Stimulated activated CD8-positive, alpha-beta memory T cell treated with anti-CD3 and anti-CD28 coated beads, Interleukin-15, amount 100 ng/mL, for 48 hours (primary cell): ENCODE results near the gene THRB.

ENCODE experiments used
- DNase-seq, 2 donors: peaks; one replicate each; pipeline ENCODE4 v3.0.0-alpha.2; 2020; ENCODE audit warnings: low read depth in 2 of 2

THRB gene

DNA sequence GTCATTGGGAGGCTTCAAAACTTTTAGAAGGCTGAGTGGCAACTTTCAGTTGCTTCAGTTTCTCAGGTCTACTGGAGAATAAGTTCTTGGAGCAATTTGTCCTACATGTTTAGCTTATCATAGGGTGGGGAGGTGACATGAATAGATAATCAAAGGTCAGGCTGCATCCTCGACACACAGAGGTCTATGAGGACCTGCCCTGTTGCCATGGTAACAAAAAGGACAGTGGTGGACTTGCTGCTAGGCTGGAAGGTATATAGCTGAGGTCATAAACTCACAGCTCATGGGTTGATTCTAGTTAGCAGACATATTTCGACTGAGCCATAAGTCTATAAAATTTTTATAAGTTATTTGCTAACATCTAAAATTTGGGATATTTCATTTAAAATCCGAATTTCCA lies 267.0 kb downstream of the THRB start:
- DNase-seq: no peak

DNA sequence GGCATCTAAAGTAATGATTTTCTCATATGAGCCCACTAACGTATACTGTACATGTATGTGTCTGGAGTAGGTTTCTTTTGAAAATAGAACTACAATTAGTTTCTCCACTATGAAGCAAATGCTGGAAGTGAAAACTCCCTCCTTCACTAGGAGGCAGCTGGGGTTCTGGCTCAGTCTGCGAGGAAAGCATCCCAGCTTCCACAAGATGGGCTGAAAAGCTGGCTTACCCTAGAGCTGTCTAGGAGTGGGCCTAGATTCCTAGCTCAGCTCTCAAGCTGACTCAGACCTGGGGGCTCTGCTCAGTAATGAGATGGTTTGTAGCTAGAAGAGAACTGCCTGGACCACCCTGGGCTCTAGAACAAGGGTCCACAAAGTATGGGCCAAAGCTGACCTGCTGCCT lies 268.3 kb downstream of the THRB start:
- no peak for DNase-seq

DNA sequence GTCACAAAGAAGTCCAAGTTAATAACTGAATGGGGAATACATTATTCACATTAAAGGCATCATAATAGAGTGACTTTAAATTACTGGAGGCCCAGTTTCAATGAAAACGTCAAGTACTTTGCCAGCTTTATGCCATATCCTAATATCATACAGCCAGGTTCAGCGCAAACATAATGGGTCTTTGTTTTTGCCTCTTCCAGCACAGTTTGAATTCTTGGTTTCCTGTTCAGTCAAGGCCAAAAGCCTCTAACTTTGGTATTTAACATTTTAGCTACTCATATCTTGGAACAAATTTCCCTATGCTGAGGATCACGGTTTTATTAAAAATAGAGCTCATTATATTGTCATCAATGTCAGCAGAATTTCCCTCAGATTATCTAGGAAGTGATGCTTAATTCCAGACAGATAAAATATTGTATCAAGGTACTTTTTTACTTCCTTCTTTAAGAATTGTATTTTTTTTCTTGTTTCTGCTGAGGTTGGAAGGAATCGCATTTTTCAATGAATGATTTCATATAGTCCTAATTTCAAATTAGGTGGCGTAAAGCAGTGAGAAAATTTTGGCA lies 269.2 kb downstream of the THRB start:
- no peak for DNase-seq

DNA sequence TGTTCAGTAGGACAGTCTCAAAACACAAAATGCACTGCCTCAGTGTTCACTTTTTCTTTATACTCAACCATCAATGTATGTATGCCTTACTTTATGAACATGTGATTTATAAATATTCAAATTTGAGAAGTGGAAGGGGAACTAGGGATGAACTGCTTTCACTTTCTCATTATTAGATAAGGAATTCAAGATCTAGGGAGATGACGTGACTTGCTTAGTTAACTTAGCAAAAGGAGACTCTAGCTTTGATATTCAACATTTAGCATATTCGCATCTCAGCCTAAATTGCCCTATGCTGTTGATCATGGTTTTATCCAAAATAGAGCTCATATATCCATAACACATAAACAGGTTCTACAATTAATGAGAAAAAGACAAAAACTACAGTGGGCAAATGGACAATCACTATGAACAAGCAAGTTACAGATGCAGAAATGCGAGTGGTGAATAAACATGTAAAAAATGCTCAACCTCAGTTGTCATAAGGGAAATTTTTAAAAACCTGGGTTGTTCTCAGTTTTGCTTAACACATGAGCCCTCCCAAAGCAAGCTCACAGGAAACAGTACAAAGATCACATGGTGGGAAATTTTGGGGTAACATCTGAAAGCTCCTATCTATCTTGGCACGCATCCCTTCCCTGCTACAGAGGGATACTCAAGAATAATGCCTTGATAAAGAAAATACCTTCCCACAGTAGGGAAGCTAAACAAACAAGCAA lies 269.8 kb downstream of the THRB start:
- DNase-seq: no peak

DNA sequence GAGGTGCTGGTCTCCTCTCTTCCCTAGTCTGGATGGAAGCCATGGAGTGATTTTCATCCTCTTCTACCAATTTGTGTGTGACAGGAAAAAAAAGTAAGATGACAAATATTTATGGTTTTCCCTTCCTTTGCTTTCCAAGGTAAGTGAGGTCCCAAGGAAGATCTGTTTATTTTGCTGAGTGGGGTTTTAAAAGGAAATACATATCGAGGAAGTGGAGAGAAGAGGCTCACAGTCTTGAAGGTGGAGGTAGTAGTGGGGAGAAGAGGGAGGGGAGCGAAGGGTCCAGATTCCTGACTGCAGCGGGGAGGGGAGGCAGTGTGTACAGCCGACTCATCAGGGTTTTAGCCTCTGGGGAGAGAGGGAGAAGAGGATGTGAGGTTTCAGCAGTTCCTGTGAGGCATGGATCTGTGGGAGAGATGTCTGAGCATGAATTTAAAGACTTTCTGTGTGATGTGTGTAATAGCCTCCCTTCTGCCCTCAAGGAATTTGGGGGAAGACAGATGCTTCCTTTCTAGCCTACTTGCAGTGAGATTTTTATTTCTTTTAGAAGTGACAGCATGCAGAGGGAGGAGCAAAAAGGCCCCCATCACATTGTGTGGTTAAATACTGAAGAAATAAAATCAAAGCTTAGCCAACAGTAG lies 272.4 kb downstream of the THRB start:
- no peak for DNase-seq

DNA sequence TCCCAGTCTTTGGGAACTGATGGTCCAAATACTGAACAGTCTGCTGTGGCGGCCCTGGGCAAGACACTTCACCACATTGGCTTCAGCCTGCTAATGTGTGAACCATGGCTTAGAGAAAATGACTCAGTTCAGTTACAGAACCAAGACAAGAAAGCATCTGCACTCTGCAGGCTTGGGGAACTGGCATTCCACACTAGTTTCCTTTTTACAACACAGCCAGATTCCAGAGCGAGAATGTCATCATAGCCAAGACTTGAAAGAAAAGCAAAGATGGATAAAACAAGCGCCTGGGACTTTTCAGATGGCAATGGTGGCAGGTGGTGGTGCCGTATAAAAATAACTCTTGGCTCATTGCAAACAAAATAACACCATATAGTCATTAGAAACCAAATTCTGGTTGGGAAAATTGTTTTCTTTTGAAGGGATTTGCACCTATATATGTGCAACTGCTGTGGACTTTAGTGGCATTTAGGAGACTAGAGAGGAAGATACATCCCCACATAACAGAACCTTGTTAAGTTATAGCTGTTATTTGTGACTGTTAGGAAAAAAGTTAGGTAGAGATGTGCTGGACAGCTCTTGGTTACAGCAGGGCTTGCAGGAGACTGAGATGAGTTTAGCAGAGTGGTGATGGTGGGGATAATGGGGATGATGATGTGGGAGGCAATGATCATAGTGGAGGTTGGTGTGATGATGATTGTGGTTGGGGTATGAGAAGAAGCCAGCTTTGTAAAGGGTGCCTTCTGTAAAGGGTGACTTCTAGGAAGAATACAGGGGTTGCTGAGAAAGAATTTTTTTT lies 273.6 kb downstream of the THRB start:
- no peak for DNase-seq

DNA sequence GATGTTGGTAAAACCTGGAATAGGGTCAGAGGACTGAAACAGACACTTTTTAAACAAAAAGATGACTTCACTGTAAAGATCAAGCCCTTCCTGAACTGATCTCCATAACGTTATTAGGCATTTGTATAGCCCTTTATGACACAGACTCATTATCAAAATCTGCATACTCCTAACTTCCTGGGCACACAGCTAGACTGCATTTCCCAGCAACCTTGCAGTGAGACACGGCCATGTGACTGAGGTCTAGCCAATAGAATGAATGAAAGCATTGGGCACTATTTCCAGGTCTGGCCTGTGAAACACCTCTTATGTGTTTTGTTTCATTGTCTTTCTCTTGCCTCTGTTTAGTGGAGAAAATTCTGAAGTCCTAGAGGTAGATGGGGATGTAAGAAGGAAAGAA lies 279.1 kb downstream of the THRB start:
- no peak for DNase-seq

DNA sequence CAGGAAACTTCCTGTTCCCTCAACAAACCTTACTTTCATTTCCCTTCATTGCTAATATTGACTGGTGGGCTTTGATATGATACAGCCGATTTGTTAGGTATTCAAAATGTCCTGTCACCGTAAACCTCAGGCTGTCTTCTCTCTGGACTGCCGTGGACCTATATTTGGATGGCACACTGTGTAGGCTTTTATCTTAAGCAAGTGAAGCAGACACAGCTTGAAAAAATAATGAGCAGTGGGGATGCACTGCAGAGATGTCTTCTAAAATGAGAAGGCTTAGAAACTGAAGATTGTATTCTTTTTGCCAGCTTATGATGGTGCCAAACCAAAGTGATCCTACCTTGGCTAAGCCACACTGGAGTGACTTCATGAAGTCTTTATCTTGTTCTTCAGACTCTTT lies 283.3 kb downstream of the THRB start:
- DNase-seq: no peak

DNA sequence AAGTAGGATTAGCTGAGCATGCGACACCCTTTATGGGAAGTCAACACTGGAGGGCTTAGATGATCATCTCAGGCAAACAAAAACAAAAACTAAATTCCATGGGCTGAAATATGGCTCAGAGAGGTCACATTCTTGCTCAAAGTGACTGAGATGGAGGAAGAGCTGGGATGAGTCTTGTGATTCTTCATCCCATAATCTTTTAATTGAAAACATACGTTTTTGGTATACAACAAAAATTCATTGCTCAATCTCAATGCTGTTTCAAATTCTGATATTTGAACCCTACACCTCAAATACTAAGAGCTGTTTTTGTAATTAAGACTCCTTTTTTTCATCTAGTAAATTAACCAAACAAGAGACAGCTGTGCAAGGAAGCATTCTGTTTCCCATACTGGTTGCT lies 292.6 kb downstream of the THRB start:
- no peak for DNase-seq

DNA sequence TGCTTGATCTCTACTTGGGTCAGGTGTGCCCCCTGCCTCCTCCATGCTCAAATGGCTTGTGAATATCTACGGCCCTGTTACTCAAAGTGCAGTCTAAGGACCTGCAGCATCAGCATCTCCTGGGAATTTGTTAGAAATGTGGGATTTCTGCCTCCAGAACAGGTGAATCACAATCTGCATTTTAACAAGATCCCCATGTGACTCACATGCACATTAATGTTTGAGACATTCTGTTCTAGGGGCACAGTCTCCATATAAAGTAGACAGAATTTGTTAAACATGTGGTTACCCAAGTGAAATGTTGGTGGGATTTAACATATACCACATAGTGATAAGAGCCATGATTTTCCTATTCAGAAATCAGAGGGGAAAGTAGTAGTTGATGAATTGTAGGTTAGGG lies 293.3 kb downstream of the THRB start:
- DNase-seq: no peak

DNA sequence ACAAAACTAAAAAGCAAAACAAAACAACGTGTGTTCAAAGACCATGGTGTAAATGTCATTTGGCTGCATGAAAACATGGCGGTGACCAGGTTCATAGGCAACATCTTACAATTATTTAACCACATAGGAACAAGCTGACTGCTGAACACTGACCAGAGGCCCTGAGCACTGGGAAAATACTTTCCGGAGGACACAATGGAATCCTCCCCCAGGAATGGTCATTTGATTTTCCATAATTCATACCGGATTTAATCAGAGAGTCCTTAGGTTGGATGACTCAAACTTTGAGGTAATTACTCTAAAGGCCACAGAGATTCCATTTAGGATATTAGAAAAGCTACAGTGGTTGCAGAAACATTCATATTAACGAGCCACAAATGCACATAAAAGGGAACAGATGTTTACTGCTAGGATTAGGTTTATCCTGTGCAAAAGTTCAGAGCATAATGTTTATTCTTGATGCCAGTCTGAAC lies 294.8 kb downstream of the THRB start:
- no peak for DNase-seq

DNA sequence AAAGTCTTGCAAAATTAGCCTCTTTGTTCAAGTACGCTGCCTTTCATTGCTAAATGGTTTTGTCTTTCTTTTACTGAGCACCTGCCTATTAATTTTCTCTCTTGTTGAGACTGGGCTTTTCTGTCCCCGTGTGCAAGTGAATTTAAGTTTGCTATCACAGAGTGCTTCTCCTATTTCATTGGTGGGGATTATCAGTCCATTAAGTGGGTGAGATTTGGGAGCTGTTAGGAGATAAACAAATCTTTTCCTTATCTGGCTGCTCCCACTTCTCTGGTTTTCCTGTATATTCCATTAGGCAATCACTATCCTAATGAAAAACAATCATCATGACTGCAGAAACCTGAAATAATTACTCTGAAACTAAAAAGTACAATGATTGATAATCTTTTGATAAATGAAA lies 295.4 kb downstream of the THRB start:
- DNase-seq: no peak

DNA sequence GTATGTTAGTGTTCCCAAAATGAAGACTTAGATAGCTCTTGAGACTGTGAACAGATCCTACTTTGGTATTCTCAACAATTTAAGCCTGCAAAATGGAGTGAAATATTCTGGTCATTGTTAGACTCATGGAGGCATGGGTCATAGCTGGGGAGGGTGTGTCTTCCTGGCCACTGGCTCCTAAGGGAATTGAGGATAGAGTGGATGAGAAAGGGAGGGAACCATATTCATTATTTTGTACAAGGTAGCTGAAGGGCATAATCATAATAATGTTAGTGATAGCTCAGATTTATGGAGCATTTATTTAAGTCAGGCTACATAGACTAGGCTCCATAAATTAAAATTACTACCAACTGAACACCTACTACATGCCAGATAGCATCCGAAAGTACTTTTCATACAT lies 295.9 kb downstream of the THRB start:
- DNase-seq: no peak

DNA sequence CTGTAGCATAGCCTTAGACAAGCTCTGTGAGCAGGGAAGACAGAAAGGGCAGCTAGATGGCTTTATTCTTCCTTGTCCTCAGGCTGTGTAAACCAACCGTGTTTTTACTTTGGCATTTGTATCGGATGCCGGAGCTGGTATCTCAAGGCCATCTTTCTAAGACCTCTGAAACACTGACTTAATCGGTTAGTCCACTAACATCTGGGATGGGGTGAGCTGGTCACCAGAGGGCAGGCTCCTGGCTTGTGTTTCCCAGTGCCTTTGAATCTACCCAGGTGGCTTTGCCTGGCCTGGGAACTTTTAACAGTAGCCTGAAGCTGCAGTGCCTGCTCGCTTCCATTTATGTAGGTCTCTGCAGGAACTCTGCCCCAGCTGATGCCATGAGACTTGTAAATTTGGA lies 296.8 kb downstream of the THRB start:
- DNase-seq: no peak

DNA sequence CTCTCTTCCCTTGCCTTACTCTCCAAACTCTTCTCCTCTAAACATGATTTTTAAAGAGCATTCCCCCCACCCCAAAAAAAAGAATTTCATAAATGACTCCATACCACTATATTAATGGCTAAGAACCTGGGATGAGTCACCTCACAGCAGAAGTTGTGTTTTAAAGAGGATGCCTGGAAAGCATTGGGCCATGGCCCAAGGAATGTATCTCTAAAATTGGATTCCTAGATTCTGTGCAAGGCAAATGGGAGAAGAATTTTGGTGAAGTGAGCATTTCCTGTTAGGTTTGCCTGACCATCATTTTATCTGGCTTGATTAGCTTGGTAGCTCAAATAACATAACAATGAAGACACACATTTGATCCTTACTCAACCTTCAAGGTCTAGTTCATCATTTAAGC lies 298.1 kb downstream of the THRB start:
- DNase-seq: no peak

DNA sequence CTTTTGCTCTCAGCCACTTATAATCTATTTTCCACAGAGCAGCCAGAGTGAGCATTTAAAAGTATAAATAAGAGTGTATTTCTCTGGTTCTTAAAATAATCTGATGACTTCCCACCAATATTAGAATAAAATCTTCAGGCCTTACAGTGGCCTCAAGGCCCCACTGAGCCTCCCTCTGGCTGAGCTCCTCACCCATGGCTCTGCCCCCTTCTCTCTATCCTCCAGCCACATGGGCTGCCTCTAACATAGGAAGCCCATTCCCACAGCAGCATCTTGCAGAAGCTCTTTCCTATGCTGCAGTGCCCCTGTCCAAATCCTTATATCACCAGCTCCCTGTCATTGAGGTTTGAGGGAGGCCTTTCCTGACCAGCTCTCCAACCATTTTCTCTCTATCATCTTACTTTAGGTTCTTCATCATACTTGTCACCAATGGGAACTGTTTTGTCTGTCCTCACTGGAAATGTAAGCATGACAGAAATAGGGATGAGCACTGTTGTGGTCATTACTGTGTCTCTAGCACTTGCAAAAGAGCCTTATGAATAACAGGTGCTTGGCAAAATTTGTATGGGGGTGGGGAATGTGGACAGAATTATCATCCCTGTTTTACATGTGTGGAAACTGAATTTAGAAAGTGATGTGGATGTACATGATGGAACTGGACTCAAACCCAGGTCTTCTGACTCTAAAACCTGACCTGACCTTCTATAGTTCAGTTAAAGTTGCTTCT lies 299.0 kb downstream of the THRB start:
- no peak for DNase-seq

DNA sequence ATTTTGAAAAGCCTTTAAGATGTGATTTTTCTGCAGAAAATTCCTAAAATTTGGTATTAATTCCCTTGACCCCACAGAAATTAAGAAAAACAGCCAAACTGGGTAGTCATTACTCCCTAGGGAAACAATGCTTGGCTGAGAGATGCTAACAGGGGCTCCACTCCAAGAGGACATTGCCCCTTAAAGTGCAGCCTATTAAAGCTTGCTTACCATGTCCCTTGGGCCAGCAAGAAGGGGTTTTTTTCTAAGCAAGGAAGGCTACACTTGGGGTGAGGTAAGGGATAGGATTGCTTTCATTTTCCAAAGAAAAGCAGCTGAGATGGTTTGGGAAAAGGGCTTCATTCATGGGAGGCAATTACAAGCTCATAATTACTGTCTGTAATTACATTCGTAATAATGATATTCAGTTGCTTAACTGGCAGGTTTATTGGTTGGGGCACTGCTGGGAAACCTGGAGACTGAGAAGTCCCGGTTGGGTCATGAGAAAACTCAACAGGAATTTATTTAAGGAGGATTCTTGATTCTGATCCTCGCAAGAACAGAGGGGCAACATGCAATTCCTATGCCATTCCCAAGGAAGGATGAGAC lies 302.1 kb downstream of the THRB start:
- DNase-seq: no peak

DNA sequence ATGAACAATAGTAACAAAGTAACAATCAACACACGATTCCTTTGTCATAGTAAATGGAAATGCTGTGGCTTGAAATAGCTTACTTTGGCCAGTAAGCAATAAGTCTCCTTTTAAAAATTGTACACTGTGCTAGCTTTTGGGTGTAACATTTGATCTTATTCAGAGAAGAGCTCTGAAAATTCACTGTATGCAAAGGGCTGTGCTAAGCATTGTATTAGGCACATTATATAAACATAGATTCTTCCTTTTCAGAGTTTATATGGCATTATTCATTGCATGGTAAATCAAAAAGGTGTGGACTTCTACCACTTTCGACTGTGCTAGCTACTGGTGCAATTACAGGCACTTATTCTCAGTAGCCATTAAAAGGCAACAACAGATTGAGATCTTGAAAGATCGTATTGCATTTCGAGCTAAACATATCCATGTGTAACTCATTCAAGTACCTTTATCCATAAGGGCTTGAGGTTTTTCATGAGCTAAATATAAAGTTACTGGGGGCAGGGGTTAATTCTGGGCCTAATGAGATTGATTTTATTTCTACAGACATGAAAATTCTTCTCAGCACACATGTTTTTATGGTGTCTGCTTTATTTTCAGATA lies 302.7 kb downstream of the THRB start:
- DNase-seq: no peak

DNA sequence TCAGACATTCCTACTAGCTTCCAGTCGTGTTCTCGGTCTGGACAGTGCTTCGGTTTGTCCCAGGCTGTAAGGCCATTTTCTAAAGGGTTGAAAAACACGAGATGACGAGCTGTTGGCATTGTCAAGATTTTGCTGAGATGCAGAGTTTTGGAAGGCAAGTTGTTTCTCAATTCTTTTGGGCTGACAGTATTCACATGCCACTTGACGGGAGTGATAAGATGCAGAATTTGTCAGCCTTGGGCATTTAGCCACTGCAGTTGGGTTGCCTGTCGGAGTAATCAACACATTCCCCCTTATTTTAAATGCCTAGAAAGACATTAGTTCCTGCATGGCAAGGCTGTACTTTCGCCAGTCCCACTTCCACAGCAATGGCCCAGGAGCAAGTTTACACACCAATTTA lies 304.4 kb downstream of the THRB start:
- no peak for DNase-seq

DNA sequence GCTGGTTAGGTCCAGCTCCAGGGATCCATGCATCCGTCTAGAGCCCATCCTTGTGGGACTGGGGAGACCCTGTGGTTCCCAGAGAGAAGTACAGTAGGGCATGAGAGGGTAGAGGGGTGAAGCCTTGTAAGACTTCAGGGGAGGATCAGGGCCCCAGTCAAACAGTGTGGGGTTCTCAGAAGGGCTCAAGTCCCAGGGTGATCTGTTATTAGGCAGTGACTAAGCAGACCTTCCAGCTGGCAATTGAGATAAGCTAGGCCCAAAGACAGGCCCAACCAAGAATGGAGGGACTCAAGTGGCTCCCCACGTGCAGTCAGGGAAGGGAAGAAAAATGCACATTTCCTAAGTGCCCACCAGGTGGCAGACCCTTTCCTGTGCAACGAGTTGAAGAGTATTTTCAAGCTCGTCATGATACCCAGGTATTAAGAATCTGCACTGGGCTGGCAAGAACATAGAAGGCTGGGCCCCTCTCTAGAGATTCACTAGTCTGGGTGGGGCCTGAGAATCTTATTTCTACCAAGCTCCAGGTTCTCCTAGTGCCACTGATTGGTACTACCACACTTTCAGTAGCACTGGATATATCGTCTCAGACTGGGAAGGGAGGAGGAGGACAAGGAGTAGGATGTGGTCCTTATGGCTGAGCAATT lies 308.8 kb downstream of the THRB start:
- peak; percentile 3 for DNase-seq
